NK-92 treated with Interleukin-12 subunit alpha and Interleukin-12 subunit beta, amount 100 ng/mL, for 24 hours (cell line): Measurements from ENCODE around the gene VARS1.
"Not testable (repeated sequence)": the region's sequence is repeated elsewhere in the genome, so short reads cannot be mapped to it uniquely, and the experiment has no call there.

ENCODE experiments used
- DNase-seq: peaks from one replicate; lab custom pipeline; 2025; lab: John Stamatoyannopoulos, UW

Gene VARS1

GRCh38 chr6:31822036-31822821 lies 26.7 kb upstream of the VARS1 start:
- peak; percentile 70 for DNase-seq

GRCh38 chr6:31821301-31822035 lies 25.9 kb upstream of the VARS1 start:
- peak; percentile 59 for DNase-seq

- DNase-seq, result not testable (repeated sequence)
Measured at GRCh38 chr6:31820399-31820798, 24.8 kb upstream of the VARS1 start.

GRCh38 chr6:31819871-31820299 lies 24.3 kb upstream of the VARS1 start:
- DNase-seq, result no peak

GRCh38 chr6:31817929-31818511 lies 22.5 kb upstream of the VARS1 start:
- DNase-seq, result not testable (repeated sequence)

- not testable (repeated sequence) for DNase-seq
Measured at GRCh38 chr6:31817133-31817928, 21.8 kb upstream of the VARS1 start.

- no peak for DNase-seq
Measured at GRCh38 chr6:31815025-31815838, 19.7 kb upstream of the VARS1 start, which contains the start of the genes HSPA1A and HSPA1L. Gene HSPA1A (plus strand): TSS chr6:31815543. CDS start chr6:31815757, 214 bp downstream. Gene HSPA1L (minus strand): TSS chr6:31815283. CDS start chr6:31811972, 3,311 bp downstream.

GRCh38 chr6:31814677-31815024 lies 19.1 kb upstream of the VARS1 start:
- DNase-seq, result no peak

- no peak for DNase-seq
Measured at GRCh38 chr6:31813465-31813849, 17.9 kb upstream of the VARS1 start.

- no peak for DNase-seq
Measured at GRCh38 chr6:31811645-31812044, 16.1 kb upstream of the VARS1 start.

- DNase-seq, result not testable (repeated sequence)
Measured at GRCh38 chr6:31808599-31808998, 13.0 kb upstream of the VARS1 start.

- DNase-seq, result peak; percentile 98
Measured at GRCh38 chr6:31806470-31807272, 11.1 kb upstream of the VARS1 start, which contains the start of gene LSM2. Gene LSM2 (minus strand): TSS chr6:31806966. CDS start chr6:31806757, 209 bp downstream.

- DNase-seq, result no peak
Measured at GRCh38 chr6:31805939-31806469, 10.5 kb upstream of the VARS1 start.

- DNase-seq, result not testable (repeated sequence)
Measured at GRCh38 chr6:31801031-31801927, 5.7 kb upstream of the VARS1 start.

GRCh38 chr6:31799781-31800180 lies 4.2 kb upstream of the VARS1 start:
- DNase-seq, result no peak

- DNase-seq, result no peak
Measured at GRCh38 chr6:31797588-31797987, 2.0 kb upstream of the VARS1 start.

- no peak for DNase-seq
Measured at GRCh38 chr6:31796993-31797385, 1.4 kb upstream of the VARS1 start.

GRCh38 chr6:31794866-31795615 lies 511 bp downstream of the VARS1 start:
- DNase-seq, result no peak
